GM12878 (cell line): ENCODE measurements around the gene DMXL2. TPM values are rescaled to one million over a fixed set of nuclear protein-coding genes. Genes with fewer than 3 reads are reported as not detected.

Experiments
- ATAC-seq: fragments of 200-7000 bp; cut with Tn5 transposase; 3 replicates; pipeline ENCODE4 v1.9.1; 2020; ENCODE audit warnings: mild to moderate bottlenecking, moderate library complexity
- BruUV-seq: library from RNA; stranded (reverse); fragments of 400-500 nt; replicated peaks from 2 replicates; lab custom pipeline; 2021; lab: Mats Ljungman, UMichigan
- CTCF ChIA-PET: fragments of 300-600 bp; sonication (Branson Sonifier 250); formaldehyde crosslinking; extraction: SDS; loops from one replicate; lab custom pipeline; 2021; ENCODE audit warnings: inconsistent platforms; lab: Yijun Ruan, JAX
- POLR2A ChIA-PET: fragments of 350-600 bp; formaldehyde crosslinking; extraction: SDS; loops from one replicate; lab custom pipeline; 2021; ENCODE audit warnings: inconsistent platforms; lab: Charles Lee
- RAD21 ChIA-PET: fragments of 300-600 bp; sonication (Branson Sonifier 250); formaldehyde crosslinking; loops from one replicate; lab custom pipeline; 2023; ENCODE audit warnings: antibody characterized with exemption; ENCODE audit not compliant: unreplicated experiment; lab: Charles Lee
- SMC1A ChIA-PET: fragments of 300-600 bp; sonication (Branson Sonifier 250); formaldehyde crosslinking; loops from one replicate; lab custom pipeline; 2023; ENCODE audit not compliant: unreplicated experiment, uncharacterized antibody; lab: Charles Lee
- DNase-seq: peaks from one replicate; pipeline ENCODE4 v3.0.0-alpha.2; 2011; ENCODE audit warnings: low read depth, low spot score
- FAIRE-seq: peaks from 3 replicates; lab custom pipeline; 2011; peaks lifted over from hg19 to GRCh38; lab: Jason Lieb, UNC
- H2AFZ ChIP-seq: 2 replicates; pipeline ENCODE4 v1.6.0; 2011; ENCODE audit warnings: low read depth, low read length, control low read depth; ENCODE audit not compliant: control insufficient read depth
- H3K27ac ChIP-seq: 2 replicates; pipeline ENCODE4 v1.5.1; 2011; ENCODE audit warnings: control low read depth; ENCODE audit not compliant: control insufficient read depth, insufficient read depth
- H3K27me3 ChIP-seq, 2 experiments: replicated peaks in 1 of 2; 2 replicates each; pipeline versions ENCODE4 v1.6.0 to v1.6.1; 2011; ENCODE audit warnings: low read length in 1 of 2; ENCODE audit not compliant: control insufficient read depth in 2 of 2, insufficient read depth in 2 of 2
- H3K36me3 ChIP-seq, 2 experiments: 2 replicates each; pipeline ENCODE4 v1.5.1; 2011; ENCODE audit warnings: low read length in 1 of 2; ENCODE audit not compliant: control insufficient read depth in 2 of 2, insufficient read depth in 2 of 2
- H3K4me1 ChIP-seq: 2 replicates; pipeline ENCODE4 v1.6.1; 2011; ENCODE audit warnings: mild to moderate bottlenecking, low read length, moderate library complexity, mixed read lengths; ENCODE audit not compliant: control insufficient read depth, insufficient read depth
- H3K4me2 ChIP-seq: 2 replicates; pipeline ENCODE4 v1.6.0; 2011; ENCODE audit warnings: control low read depth; ENCODE audit not compliant: control insufficient read depth, insufficient read depth
- H3K4me3 ChIP-seq: fragments of 200-600 bp; sonication (generic); 2 replicates; pipeline ENCODE4 v1.5.1; 2016
- H3K79me2 ChIP-seq: 2 replicates; pipeline ENCODE4 v1.6.0; 2011; ENCODE audit warnings: low read length; ENCODE audit not compliant: control insufficient read depth, insufficient read depth
- H3K9ac ChIP-seq: 2 replicates; pipeline ENCODE4 v1.8.0; 2011; ENCODE audit warnings: low read length, control low read depth, mixed read lengths; ENCODE audit not compliant: control insufficient read depth, insufficient read depth
- H3K9me3 ChIP-seq: replicated peaks from 3 replicates; pipeline ENCODE4 v1.5.1; 2011; ENCODE audit warnings: mild to moderate bottlenecking, low read length; ENCODE audit not compliant: control insufficient read depth, insufficient read depth
- H4K20me1 ChIP-seq: 2 replicates; pipeline ENCODE4 v1.6.0; 2011; ENCODE audit not compliant: control insufficient read depth, insufficient read depth
- CHD4 ChIP-seq: fragments of 200-600 bp; sonication (generic); IDR thresholded peaks from 2 replicates; pipeline ENCODE4 v1.6.1; 2016; ENCODE audit warnings: mild to moderate bottlenecking
- FOXK2 ChIP-seq: fragments of 450-650 bp; IDR thresholded peaks from 2 replicates; pipeline ENCODE4 v1.6.1; 2017; ENCODE audit warnings: mild to moderate bottlenecking, moderate library complexity
- LARP7 ChIP-seq: fragments of 450-650 bp; IDR thresholded peaks from 2 replicates; pipeline ENCODE4 v1.6.1; 2017; ENCODE audit warnings: mild to moderate bottlenecking
- MEF2A ChIP-seq: IDR thresholded peaks from 2 replicates; pipeline ENCODE4 v1.6.1; 2011; ENCODE audit warnings: low read depth, mild to moderate bottlenecking, low read length, moderate library complexity; ENCODE audit not compliant: insufficient read depth
- MTA2 ChIP-seq: fragments of 450-650 bp; IDR thresholded peaks from 2 replicates; pipeline ENCODE4 v1.6.1; 2016; ENCODE audit warnings: low read depth, mild to moderate bottlenecking, moderate library complexity
- NR2F1 ChIP-seq: fragments of 450-650 bp; conservative IDR thresholded peaks from 2 replicates; pipeline ENCODE4 v1.6.1; 2017; ENCODE audit warnings: mild to moderate bottlenecking
- POLR2AphosphoS2 ChIP-seq: IDR thresholded peaks from 2 replicates; pipeline ENCODE4 v1.6.1; 2011; ENCODE audit warnings: low read depth, mild to moderate bottlenecking, low read length, improper control_type of control experiment, moderate library complexity
- TARDBP ChIP-seq: IDR thresholded peaks from 2 replicates; pipeline ENCODE4 v1.6.1; 2016; ENCODE audit warnings: borderline replicate concordance
- WGBS: methylation state at CpG from one replicate; pipeline ENCODE4 v1.1.6; 2016; ENCODE audit warnings: low lambda C conversion rate; ENCODE audit not compliant: insufficient replicate concordance, insufficient coverage; ENCODE audit errors: missing lambda C conversion rate; 5-methylcytosine and 5-hydroxymethylcytosine counted together
- in situ Hi-C: fragments of 300-500 bp; cut with MboI; formaldehyde crosslinking; loops from 9 replicates; pipeline ENCODE4 v1.14.3; 2018; ENCODE audit warnings: mixed read lengths
- intact Hi-C: fragments of 100-400 bp; cut with micrococcal nuclease; formaldehyde crosslinking; loops from one replicate; pipeline ENCODE4 v1.14.2; 2022; ENCODE audit not compliant: unreplicated experiment
- polyA plus RNA-seq, 11 experiments: library from polyadenylated mRNA; depleted of rRNA in 4 of 11; unstranded in 6 of 11; stranded (reverse) in 5 of 11; fragments of >200 nt; fragmentation: Nextera tagmentation in 4 of 11; fragmentation: Illumina TruSeq in 1 of 11; extraction: Ambion mirVana in 4 of 11; extraction: Trizol in 1 of 11; gene quantifications; 1 replicate in 1 of 11; 2 replicates in 10 of 11; pipeline versions ENCODE4 v1.2.1 to v1.2.3, GENCODE V29; 2011 to 2016; ENCODE audit warnings: inconsistent platforms in 2 of 11, missing spikeins in 2 of 11, low read depth in 1 of 11
- total RNA-seq, 4 experiments: library from RNA; depleted of rRNA in 3 of 4; stranded (reverse); fragments of >200 nt in 3 of 4; fragmentation: Illumina TruSeq in 1 of 4; extraction: Trizol in 1 of 4; gene quantifications; 2 replicates each; pipeline versions ENCODE4 v1.2.1 to v1.2.3, GENCODE V29; 2013 to 2021
- TF ChIP-seq, protein P1 (sequence below): fragments of 450-650 bp; IDR thresholded peaks from 2 replicates; pipeline ENCODE4 v1.6.1; 2016; ENCODE audit warnings: mild to moderate bottlenecking
- TF ChIP-seq, protein P2 (sequence below): fragments of 450-650 bp; IDR thresholded peaks from 2 replicates; pipeline ENCODE4 v1.6.1; 2017; ENCODE audit warnings: mild to moderate bottlenecking, moderate library complexity

The DMXL2 gene
- total and polyA plus RNA-seq, 10 of the 15 experiments (the other 5 are each of a cell fraction or from before 2014, with no cell fraction given), result 8.5 to 32.1 (median 22.0) TPM

DNA sequence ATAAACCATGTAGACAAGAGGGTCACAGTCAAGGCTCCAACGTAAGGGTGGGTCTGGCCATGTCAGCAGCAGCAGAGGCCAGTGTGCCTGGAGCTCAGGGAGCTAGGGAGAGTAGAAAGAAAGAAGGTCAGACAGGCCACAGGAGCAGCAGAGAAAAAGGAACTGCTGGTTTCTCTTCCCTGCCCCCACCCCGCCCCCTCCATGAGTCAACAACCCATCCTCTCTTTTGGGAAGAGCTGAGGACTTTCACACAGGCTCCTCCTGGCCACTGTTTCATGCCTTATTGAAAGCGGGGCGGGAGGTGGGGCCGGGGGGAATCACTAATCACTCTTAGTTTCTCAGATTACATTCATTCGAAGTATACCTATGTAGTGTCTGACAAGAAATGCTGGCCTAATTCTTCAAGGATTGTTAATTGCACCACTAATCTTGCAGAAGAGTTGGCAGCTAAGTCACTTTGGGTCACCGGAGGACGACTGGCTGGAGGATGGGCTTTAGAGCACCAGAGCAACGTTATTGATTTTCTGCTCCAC, 49.6 kb upstream of the DMXL2 start:
- no peaks in the 10 kb centered on the region for H3K9me3 ChIP-seq
- no peak overlapping the region for H3K9ac ChIP-seq
- H3K79me2 ChIP-seq, result no peaks in the 10 kb centered on the region
- RAD21 ChIA-PET, result no interaction called here
- no peaks in the 10 kb centered on the region for H3K4me1 ChIP-seq
- CTCF ChIA-PET, result no interaction called here
- FAIRE-seq (no peak), ATAC-seq (no peak), DNase-seq (no peak)
- BruUV-seq, result no TSS peak
- POLR2A ChIA-PET, result interaction anchor here (1.3 kb wide), 1 partner anchor 10 kb away, joined by 3 read pairs; no protein-coding TSS in a partner anchor
- H3K27me3 ChIP-seq, result no peaks in the 10 kb centered on the region
- H3K36me3 ChIP-seq, result no peaks in the 10 kb centered on the region
- H3K4me3 ChIP-seq, result no peak overlapping the region
- TF ChIP-seq FOXK2 (no peak), MEF2A (no peak), LARP7 (no peak), TARDBP (no peak)
- SMC1A ChIA-PET, result interaction anchor here (1.5 kb wide), 1 partner anchor 22 kb away, joined by 3 read pairs; no protein-coding TSS in a partner anchor
- in situ Hi-C loops (no loop called here), intact Hi-C loops (no loop called here)
- no peaks in the 10 kb centered on the region for H4K20me1 ChIP-seq
- no peak overlapping the region for H3K27ac ChIP-seq
- 47% methylated on average over 9 of the region's 9 CpGs for WGBS
- H3K4me2 ChIP-seq, result no peak overlapping the region
- H2AFZ ChIP-seq, result no peak overlapping the region

DNA sequence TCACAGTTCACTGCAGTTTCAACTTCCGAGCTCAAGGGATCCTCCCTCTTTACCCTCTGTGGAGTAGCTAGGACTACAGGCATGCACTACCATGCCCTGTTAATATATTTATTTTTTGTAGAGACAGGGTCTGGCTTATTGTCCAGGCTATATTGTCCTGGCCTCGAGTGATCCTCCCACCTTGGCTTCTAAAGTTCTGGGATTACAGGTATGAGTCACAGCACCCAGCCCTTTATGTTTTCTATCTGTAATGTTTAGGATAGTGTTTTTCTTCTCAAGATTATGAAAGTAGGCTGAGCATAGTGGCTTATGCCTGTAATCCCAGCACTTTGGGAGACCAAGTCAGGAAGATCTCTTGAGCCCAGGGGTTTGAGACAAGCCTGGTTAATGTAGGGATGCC, 46.8 kb upstream of the DMXL2 start:
- no peaks in the 10 kb centered on the region for H3K9me3 ChIP-seq
- POLR2A ChIA-PET, result no interaction called here
- no peak overlapping the region for H2AFZ ChIP-seq
- CTCF ChIA-PET, result interaction anchor here (1.2 to 2.8 kb wide), 4 partner anchors 12 to 108 kb away, joined by 3 to 11 read pairs (median 4); no protein-coding TSS in a partner anchor
- BruUV-seq, result no TSS peak
- no peak overlapping the region for H3K4me3 ChIP-seq
- 47% methylated on average over 2 of the region's 2 CpGs for WGBS
- no peaks in the 10 kb centered on the region for H3K36me3 ChIP-seq
- intact Hi-C loops, result no loop called here
- in situ Hi-C loops, result no loop called here
- H3K27ac ChIP-seq, result no peak overlapping the region
- H3K4me2 ChIP-seq, result no peak overlapping the region
- SMC1A ChIA-PET, result interaction anchor here (1.4 kb wide), 1 partner anchor 107 kb away, joined by 4 read pairs; no protein-coding TSS in a partner anchor
- H4K20me1 ChIP-seq, result no peaks in the 10 kb centered on the region
- H3K79me2 ChIP-seq, result no peaks in the 10 kb centered on the region
- RAD21 ChIA-PET, result no interaction called here
- no peak for ATAC-seq
- no peak for DNase-seq
- no peaks in the 10 kb centered on the region for H3K4me1 ChIP-seq
- no peak for FAIRE-seq
- no peaks in the 10 kb centered on the region for H3K27me3 ChIP-seq
- no peak overlapping the region for H3K9ac ChIP-seq
- TF ChIP-seq, protein P1, sequence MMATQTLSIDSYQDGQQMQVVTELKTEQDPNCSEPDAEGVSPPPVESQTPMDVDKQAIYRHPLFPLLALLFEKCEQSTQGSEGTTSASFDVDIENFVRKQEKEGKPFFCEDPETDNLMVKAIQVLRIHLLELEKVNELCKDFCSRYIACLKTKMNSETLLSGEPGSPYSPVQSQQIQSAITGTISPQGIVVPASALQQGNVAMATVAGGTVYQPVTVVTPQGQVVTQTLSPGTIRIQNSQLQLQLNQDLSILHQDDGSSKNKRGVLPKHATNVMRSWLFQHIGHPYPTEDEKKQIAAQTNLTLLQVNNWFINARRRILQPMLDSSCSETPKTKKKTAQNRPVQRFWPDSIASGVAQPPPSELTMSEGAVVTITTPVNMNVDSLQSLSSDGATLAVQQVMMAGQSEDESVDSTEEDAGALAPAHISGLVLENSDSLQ, result no peak
- TF ChIP-seq POLR2AphosphoS2 (no peak), MTA2 (no peak), CHD4 (no peak), NR2F1 (no peak)
- TF ChIP-seq, protein P2, sequence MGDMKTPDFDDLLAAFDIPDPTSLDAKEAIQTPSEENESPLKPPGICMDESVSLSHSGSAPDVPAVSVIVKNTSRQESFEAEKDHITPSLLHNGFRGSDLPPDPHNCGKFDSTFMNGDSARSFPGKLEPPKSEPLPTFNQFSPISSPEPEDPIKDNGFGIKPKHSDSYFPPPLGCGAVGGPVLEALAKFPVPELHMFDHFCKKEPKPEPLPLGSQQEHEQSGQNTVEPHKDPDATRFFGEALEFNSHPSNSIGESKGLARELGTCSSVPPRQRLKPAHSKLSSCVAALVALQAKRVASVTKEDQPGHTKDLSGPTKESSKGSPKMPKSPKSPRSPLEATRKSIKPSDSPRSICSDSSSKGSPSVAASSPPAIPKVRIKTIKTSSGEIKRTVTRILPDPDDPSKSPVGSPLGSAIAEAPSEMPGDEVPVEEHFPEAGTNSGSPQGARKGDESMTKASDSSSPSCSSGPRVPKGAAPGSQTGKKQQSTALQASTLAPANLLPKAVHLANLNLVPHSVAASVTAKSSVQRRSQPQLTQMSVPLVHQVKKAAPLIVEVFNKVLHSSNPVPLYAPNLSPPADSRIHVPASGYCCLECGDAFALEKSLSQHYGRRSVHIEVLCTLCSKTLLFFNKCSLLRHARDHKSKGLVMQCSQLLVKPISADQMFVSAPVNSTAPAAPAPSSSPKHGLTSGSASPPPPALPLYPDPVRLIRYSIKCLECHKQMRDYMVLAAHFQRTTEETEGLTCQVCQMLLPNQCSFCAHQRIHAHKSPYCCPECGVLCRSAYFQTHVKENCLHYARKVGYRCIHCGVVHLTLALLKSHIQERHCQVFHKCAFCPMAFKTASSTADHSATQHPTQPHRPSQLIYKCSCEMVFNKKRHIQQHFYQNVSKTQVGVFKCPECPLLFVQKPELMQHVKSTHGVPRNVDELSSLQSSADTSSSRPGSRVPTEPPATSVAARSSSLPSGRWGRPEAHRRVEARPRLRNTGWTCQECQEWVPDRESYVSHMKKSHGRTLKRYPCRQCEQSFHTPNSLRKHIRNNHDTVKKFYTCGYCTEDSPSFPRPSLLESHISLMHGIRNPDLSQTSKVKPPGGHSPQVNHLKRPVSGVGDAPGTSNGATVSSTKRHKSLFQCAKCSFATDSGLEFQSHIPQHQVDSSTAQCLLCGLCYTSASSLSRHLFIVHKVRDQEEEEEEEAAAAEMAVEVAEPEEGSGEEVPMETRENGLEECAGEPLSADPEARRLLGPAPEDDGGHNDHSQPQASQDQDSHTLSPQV, result no peak
